K562 (cell line): ENCODE results near the gene SLC38A10. TPM values are rescaled to one million over a fixed set of nuclear protein-coding genes. Genes with fewer than 3 reads are reported as not detected.

ENCODE experiments used
- MAX ChIP-seq: sonication (generic); formaldehyde crosslinking; IDR thresholded peaks from 2 replicates; pipeline ENCODE4 v1.9.0; 2022; ENCODE audit warnings: mild to moderate bottlenecking, missing genetic modification reagents
- REST ChIP-seq, 2 experiments: fragments of 450-650 bp; formaldehyde crosslinking in 1 of 2; IDR thresholded peaks; 2 replicates each; pipeline versions ENCODE4 v1.4.0 to v1.6.1; 2014 to 2020; ENCODE audit warnings: mild to moderate bottlenecking in 2 of 2, borderline replicate concordance in 1 of 2, low read depth in 1 of 2
- RNF219 ChIP-seq: fragments of 250-450 bp; sonication (Bioruptor Pico); IDR thresholded peaks from 2 replicates; pipeline ENCODE4 v1.5.0; 2022; ENCODE audit warnings: mild to moderate bottlenecking
- WHSC1 ChIP-seq: IDR thresholded peaks from one replicate; pipeline ENCODE4 v1.6.1; 2012; ENCODE audit warnings: low read length, control low read depth, inconsistent platforms
- ZNF398 ChIP-seq: fragments of 250-450 bp; sonication (Bioruptor Pico); IDR thresholded peaks from 2 replicates; pipeline ENCODE4 v1.8.0; 2021; ENCODE audit warnings: moderate library complexity, mild to moderate bottlenecking, inconsistent platforms
- ZNF592 ChIP-seq: fragments of 450-650 bp; IDR thresholded peaks from 2 replicates; pipeline ENCODE4 v1.6.1; 2017; ENCODE audit warnings: antibody characterized with exemption, mild to moderate bottlenecking
- polyA plus RNA-seq, 8 experiments: library from polyadenylated mRNA; depleted of rRNA in 4 of 8; stranded (reverse) in 5 of 8; unstranded in 3 of 8; fragments of >200 nt; fragmentation: Nextera tagmentation in 2 of 8; fragmentation: Illumina TruSeq in 1 of 8; extraction: Ambion mirVana in 2 of 8; extraction: Trizol in 1 of 8; gene quantifications; 2 replicates each; pipeline versions ENCODE4 v1.2.1 to v1.2.3, GENCODE V29; 2011 to 2014; ENCODE audit warnings: inconsistent platforms in 1 of 8, missing spikeins in 1 of 8
- total RNA-seq, 7 experiments: library from RNA; depleted of rRNA in 6 of 7; stranded (reverse); fragments of >200 nt in 6 of 7; fragmentation: Illumina TruSeq in 2 of 7; extraction: Trizol in 2 of 7; gene quantifications; 2 replicates each; pipeline versions ENCODE4 v1.2.1 to v1.2.3, GENCODE V29; 2011 to 2021; ENCODE audit warnings: low replicate concordance in 1 of 7

SLC38A10 gene
- total and polyA plus RNA-seq, 9 of the 15 experiments (the other 6 are each of a cell fraction or from before 2014, with no cell fraction given) = 0.45 to 54.2 (median 13.8) TPM

- TF ChIP-seq ZNF398 (CRISPR knock-in tag) (no peak), ZNF592 (no peak), MAX (CRISPR knock-in tag) (no peak), REST (IDR thresholded peaks at IDR 0.05; ENCODE audit: borderline replicate concordance) (peak; percentile 58; the same call in 1 of the 2 replicates), REST (CRISPR knock-in tag; IDR thresholded peaks at IDR 0.05; ENCODE audit: low read depth) (no peak), WHSC1 (no peak), RNF219 (no peak)
Measured at GRCh38 chr17:81254955-81255717, 40.0 kb downstream of the SLC38A10 start (continued).
